ENCODE results near the gene PLCH1. TPM values are rescaled to one million over a fixed set of nuclear protein-coding genes. Genes with fewer than 3 reads are reported as not detected.

The PLCH1 gene
- total and polyA plus RNA-seq, 2 of the 13 experiments (the other 11 are each of a cell fraction or from before 2014, with no cell fraction given) = 2.0 to 3.0 TPM

DNA sequence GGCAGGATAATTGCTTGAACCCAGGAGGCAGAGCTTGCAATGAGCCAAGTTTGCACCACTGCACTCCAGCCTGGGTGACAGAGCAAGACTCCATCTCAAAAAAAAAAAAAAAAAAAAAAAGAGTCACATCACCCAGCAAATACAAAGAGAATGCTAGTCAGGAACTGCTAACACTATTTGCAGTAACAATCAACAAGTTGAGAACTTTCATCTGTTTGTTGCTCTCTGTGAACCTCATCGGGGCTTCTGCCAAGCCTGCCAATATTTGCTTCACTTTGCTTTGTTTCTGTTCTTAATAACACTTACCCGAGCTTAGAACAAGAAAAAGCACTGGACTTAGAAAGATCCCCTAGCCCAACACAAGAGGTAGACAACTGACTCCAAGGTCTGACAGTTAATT, 76.9 kb downstream of the PLCH1 start (continued):
- TF ChIP-seq, protein P1, sequence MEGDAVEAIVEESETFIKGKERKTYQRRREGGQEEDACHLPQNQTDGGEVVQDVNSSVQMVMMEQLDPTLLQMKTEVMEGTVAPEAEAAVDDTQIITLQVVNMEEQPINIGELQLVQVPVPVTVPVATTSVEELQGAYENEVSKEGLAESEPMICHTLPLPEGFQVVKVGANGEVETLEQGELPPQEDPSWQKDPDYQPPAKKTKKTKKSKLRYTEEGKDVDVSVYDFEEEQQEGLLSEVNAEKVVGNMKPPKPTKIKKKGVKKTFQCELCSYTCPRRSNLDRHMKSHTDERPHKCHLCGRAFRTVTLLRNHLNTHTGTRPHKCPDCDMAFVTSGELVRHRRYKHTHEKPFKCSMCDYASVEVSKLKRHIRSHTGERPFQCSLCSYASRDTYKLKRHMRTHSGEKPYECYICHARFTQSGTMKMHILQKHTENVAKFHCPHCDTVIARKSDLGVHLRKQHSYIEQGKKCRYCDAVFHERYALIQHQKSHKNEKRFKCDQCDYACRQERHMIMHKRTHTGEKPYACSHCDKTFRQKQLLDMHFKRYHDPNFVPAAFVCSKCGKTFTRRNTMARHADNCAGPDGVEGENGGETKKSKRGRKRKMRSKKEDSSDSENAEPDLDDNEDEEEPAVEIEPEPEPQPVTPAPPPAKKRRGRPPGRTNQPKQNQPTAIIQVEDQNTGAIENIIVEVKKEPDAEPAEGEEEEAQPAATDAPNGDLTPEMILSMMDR (CRISPR knock-in tag; IDR thresholded peaks at IDR 0.05) = no peak
- no peak for TF ChIP-seq FOXM1 (CRISPR knock-in tag; IDR thresholded peaks at IDR 0.05)
- TF ChIP-seq FOXP1 (IDR thresholded peaks at IDR 0.05) = no peak
- TF ChIP-seq FOXP1 (CRISPR knock-in tag; IDR thresholded peaks at IDR 0.05) = peak; percentile 64; the same call in 1 of the 2 replicates
- TF ChIP-seq, protein P2, sequence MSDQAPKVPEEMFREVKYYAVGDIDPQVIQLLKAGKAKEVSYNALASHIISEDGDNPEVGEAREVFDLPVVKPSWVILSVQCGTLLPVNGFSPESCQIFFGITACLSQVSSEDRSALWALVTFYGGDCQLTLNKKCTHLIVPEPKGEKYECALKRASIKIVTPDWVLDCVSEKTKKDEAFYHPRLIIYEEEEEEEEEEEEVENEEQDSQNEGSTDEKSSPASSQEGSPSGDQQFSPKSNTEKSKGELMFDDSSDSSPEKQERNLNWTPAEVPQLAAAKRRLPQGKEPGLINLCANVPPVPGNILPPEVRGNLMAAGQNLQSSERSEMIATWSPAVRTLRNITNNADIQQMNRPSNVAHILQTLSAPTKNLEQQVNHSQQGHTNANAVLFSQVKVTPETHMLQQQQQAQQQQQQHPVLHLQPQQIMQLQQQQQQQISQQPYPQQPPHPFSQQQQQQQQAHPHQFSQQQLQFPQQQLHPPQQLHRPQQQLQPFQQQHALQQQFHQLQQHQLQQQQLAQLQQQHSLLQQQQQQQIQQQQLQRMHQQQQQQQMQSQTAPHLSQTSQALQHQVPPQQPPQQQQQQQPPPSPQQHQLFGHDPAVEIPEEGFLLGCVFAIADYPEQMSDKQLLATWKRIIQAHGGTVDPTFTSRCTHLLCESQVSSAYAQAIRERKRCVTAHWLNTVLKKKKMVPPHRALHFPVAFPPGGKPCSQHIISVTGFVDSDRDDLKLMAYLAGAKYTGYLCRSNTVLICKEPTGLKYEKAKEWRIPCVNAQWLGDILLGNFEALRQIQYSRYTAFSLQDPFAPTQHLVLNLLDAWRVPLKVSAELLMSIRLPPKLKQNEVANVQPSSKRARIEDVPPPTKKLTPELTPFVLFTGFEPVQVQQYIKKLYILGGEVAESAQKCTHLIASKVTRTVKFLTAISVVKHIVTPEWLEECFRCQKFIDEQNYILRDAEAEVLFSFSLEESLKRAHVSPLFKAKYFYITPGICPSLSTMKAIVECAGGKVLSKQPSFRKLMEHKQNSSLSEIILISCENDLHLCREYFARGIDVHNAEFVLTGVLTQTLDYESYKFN (CRISPR knock-in tag; conservative IDR thresholded peaks at IDR 0.05) = peak; percentile 68
- TF ChIP-seq, protein P3, sequence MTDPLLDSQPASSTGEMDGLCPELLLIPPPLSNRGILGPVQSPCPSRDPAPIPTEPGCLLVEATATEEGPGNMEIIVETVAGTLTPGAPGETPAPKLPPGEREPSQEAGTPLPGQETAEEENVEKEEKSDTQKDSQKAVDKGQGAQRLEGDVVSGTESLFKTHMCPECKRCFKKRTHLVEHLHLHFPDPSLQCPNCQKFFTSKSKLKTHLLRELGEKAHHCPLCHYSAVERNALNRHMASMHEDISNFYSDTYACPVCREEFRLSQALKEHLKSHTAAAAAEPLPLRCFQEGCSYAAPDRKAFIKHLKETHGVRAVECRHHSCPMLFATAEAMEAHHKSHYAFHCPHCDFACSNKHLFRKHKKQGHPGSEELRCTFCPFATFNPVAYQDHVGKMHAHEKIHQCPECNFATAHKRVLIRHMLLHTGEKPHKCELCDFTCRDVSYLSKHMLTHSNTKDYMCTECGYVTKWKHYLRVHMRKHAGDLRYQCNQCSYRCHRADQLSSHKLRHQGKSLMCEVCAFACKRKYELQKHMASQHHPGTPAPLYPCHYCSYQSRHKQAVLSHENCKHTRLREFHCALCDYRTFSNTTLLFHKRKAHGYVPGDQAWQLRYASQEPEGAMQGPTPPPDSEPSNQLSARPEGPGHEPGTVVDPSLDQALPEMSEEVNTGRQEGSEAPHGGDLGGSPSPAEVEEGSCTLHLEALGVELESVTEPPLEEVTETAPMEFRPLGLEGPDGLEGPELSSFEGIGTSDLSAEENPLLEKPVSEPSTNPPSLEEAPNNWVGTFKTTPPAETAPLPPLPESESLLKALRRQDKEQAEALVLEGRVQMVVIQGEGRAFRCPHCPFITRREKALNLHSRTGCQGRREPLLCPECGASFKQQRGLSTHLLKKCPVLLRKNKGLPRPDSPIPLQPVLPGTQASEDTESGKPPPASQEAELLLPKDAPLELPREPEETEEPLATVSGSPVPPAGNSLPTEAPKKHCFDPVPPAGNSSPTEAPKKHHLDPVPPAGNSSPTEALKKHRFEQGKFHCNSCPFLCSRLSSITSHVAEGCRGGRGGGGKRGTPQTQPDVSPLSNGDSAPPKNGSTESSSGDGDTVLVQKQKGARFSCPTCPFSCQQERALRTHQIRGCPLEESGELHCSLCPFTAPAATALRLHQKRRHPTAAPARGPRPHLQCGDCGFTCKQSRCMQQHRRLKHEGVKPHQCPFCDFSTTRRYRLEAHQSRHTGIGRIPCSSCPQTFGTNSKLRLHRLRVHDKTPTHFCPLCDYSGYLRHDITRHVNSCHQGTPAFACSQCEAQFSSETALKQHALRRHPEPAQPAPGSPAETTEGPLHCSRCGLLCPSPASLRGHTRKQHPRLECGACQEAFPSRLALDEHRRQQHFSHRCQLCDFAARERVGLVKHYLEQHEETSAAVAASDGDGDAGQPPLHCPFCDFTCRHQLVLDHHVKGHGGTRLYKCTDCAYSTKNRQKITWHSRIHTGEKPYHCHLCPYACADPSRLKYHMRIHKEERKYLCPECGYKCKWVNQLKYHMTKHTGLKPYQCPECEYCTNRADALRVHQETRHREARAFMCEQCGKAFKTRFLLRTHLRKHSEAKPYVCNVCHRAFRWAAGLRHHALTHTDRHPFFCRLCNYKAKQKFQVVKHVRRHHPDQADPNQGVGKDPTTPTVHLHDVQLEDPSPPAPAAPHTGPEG (CRISPR knock-in tag; IDR thresholded peaks at IDR 0.05) = no peak
- TF ChIP-seq EZH2 (conservative IDR thresholded peaks at IDR 0.05; ENCODE audit: low read depth, low read length) = no peak
- no peak for TF ChIP-seq ZNF567 (CRISPR knock-in tag; IDR thresholded peaks at IDR 0.05; ENCODE audit: borderline replicate concordance)
- TF ChIP-seq, protein P4, sequence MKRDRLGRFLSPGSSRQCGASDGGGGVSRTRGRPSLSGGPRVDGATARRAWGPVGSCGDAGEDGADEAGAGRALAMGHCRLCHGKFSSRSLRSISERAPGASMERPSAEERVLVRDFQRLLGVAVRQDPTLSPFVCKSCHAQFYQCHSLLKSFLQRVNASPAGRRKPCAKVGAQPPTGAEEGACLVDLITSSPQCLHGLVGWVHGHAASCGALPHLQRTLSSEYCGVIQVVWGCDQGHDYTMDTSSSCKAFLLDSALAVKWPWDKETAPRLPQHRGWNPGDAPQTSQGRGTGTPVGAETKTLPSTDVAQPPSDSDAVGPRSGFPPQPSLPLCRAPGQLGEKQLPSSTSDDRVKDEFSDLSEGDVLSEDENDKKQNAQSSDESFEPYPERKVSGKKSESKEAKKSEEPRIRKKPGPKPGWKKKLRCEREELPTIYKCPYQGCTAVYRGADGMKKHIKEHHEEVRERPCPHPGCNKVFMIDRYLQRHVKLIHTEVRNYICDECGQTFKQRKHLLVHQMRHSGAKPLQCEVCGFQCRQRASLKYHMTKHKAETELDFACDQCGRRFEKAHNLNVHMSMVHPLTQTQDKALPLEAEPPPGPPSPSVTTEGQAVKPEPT (CRISPR knock-in tag; IDR thresholded peaks at IDR 0.05; ENCODE audit: low read depth) = no peak
- TF ChIP-seq, protein P5, sequence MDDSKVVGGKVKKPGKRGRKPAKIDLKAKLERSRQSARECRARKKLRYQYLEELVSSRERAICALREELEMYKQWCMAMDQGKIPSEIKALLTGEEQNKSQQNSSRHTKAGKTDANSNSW (CRISPR knock-in tag; IDR thresholded peaks at IDR 0.05; ENCODE audit: borderline replicate concordance) = no peak
- no peak for TF ChIP-seq ZNF430 (CRISPR knock-in tag; IDR thresholded peaks at IDR 0.05)
- no peak for TF ChIP-seq NFE2L1 (CRISPR knock-in tag; IDR thresholded peaks at IDR 0.05; ENCODE audit: borderline replicate concordance)

Data from HepG2 (cell line).